ENCODE data around the gene INKA2.
A peak's percentile ranks its signal among the peaks of the same experiment; 100 is the strongest.

The INKA2 gene

GRCh38 chr1:111706921-111707320, 32.3 kb downstream of the INKA2 start:
- DNase-seq (ENCODE audit: low spot score in 2 of 2) (no peak), ATAC-seq (no peak)
- Mint-ChIP-seq H3K36me3 (peaks cover 100% of the 10 kb centered on the region), H3K4me3 (no peak overlapping the region), H3K27ac (peak overlapping the region; percentile 80), H3K4me1 (peaks cover 38% of the 10 kb centered on the region), H3K9me3 (no peaks in the 10 kb centered on the region)

GRCh38 chr1:111705841-111706240, 33.4 kb downstream of the INKA2 start:
- no peak for DNase-seq (ENCODE audit: low spot score in 2 of 2)
- no peak overlapping the region for H3K4me3 Mint-ChIP-seq
- H3K9me3 Mint-ChIP-seq, result no peaks in the 10 kb centered on the region
- H3K36me3 Mint-ChIP-seq, result peaks cover 100% of the 10 kb centered on the region
- peak overlapping the region; percentile 35 for H3K27ac Mint-ChIP-seq
- no peak for ATAC-seq
- peaks cover 46% of the 10 kb centered on the region for H3K4me1 Mint-ChIP-seq

- H3K36me3 Mint-ChIP-seq, result peaks cover 100% of the 10 kb centered on the region
- DNase-seq (ENCODE audit: low spot score in 2 of 2), result no peak
- peaks cover 53% of the 10 kb centered on the region for H3K4me1 Mint-ChIP-seq
- no peaks in the 10 kb centered on the region for H3K9me3 Mint-ChIP-seq
- H3K27ac Mint-ChIP-seq, result peak overlapping the region; percentile 1
- ATAC-seq, result peak; percentile 60
- H3K4me3 Mint-ChIP-seq, result no peak overlapping the region
These were observed 34.4 kb downstream of the INKA2 start for GRCh38 chr1:111704776-111705175.

- Mint-ChIP-seq H3K9me3 (no peaks in the 10 kb centered on the region), H3K36me3 (peaks cover 100% of the 10 kb centered on the region), H3K27ac (peak overlapping the region; percentile 1), H3K4me3 (no peak overlapping the region), H3K4me1 (peaks cover 53% of the 10 kb centered on the region)
- no peak for ATAC-seq
- DNase-seq (ENCODE audit: low spot score in 2 of 2), result no peak
These were observed 35.0 kb downstream of the INKA2 start for GRCh38 chr1:111704240-111704639.

- ATAC-seq (no peak), DNase-seq (ENCODE audit: low spot score in 2 of 2) (no peak)
- H3K9me3 Mint-ChIP-seq, result no peaks in the 10 kb centered on the region
- H3K27ac Mint-ChIP-seq, result peak overlapping the region; percentile 32
- H3K4me1 Mint-ChIP-seq, result peaks cover 44% of the 10 kb centered on the region
- peaks cover 100% of the 10 kb centered on the region for H3K36me3 Mint-ChIP-seq
- H3K4me3 Mint-ChIP-seq, result no peak overlapping the region
These were observed 36.6 kb downstream of the INKA2 start for GRCh38 chr1:111702504-111703050.

GRCh38 chr1:111699268-111699667, 39.9 kb downstream of the INKA2 start:
- Mint-ChIP-seq H3K4me3 (no peak overlapping the region), H3K4me1 (peaks cover 40% of the 10 kb centered on the region), H3K27ac (peak overlapping the region; percentile 75), H3K36me3 (peaks cover 100% of the 10 kb centered on the region), H3K9me3 (no peaks in the 10 kb centered on the region)
- ATAC-seq (no peak), DNase-seq (ENCODE audit: low spot score in 2 of 2) (no peak)

GRCh38 chr1:111696330-111696729, 42.9 kb downstream of the INKA2 start:
- no peak overlapping the region for H3K4me3 Mint-ChIP-seq
- H3K27ac Mint-ChIP-seq, result peak overlapping the region; percentile 35

GRCh38 chr1:111695801-111696200, 43.4 kb downstream of the INKA2 start:
- peak overlapping the region; percentile 35 for H3K27ac Mint-ChIP-seq
- DNase-seq (ENCODE audit: low spot score in 2 of 2), result no peak
- H3K9me3 Mint-ChIP-seq, result no peaks in the 10 kb centered on the region
- ATAC-seq, result no peak
- no peak overlapping the region for H3K4me3 Mint-ChIP-seq
- H3K36me3 Mint-ChIP-seq, result peaks cover 100% of the 10 kb centered on the region
- H3K4me1 Mint-ChIP-seq, result peaks cover 45% of the 10 kb centered on the region

More at GRCh38 chr1:111696330-111696729, 42.9 kb downstream of the INKA2 start:
- ATAC-seq, result peak; percentile 31
- Mint-ChIP-seq H3K9me3 (no peaks in the 10 kb centered on the region), H3K4me1 (peaks cover 50% of the 10 kb centered on the region), H3K36me3 (peaks cover 100% of the 10 kb centered on the region)
- no peak for DNase-seq (ENCODE audit: low spot score in 2 of 2)

- H3K9me3 Mint-ChIP-seq, result no peaks in the 10 kb centered on the region
- ATAC-seq (no peak), DNase-seq (ENCODE audit: low spot score in 2 of 2) (no peak)
- H3K4me3 Mint-ChIP-seq, result no peak overlapping the region
- H3K4me1 Mint-ChIP-seq, result peaks cover 57% of the 10 kb centered on the region
- H3K27ac Mint-ChIP-seq, result no peak overlapping the region
- peaks cover 100% of the 10 kb centered on the region for H3K36me3 Mint-ChIP-seq
These were observed 47.3 kb downstream of the INKA2 start for GRCh38 chr1:111691886-111692285.

GRCh38 chr1:111690306-111690617, 48.9 kb downstream of the INKA2 start:
- Mint-ChIP-seq H3K9me3 (no peaks in the 10 kb centered on the region), H3K4me1 (peaks cover 74% of the 10 kb centered on the region), H3K27ac (peak overlapping the region; percentile 46), H3K4me3 (no peak overlapping the region), H3K36me3 (peaks cover 97% of the 10 kb centered on the region)
- ATAC-seq, result no peak
- no peak for DNase-seq (ENCODE audit: low spot score in 2 of 2)
